CD4-positive, alpha-beta T cell treated with Interleukin-1 beta for 1 hour (primary cell): ENCODE measurements around the gene RLN2.
A peak's percentile ranks its signal among the peaks of the same experiment; 100 is the strongest.

Source experiments
- DNase-seq, 2 donors: peaks; one replicate each; pipeline ENCODE4 v3.0.0-alpha.2; 2020 to 2022

RLN2 gene

DNA sequence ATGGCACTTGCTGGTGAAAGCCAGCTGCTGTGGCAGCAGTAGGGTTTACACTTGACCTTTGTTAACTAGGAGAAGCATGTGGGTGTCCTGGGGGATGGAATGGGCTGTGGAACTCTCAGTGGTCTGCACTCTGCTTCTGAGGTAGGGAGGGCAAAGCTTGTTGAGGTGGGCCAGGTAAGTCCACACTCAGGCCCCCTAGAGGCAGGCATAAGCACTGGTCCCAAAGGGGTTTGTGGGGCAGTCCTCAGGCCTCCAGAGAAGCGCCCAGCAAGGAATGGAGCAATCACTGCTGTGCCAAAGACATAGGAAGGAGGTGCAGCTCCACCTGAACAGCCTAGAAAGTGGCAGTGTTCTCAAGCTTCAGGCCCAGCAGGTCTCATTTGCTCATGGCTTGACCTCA is 38.6 kb downstream of the RLN2 start:
- no peak for DNase-seq

DNA sequence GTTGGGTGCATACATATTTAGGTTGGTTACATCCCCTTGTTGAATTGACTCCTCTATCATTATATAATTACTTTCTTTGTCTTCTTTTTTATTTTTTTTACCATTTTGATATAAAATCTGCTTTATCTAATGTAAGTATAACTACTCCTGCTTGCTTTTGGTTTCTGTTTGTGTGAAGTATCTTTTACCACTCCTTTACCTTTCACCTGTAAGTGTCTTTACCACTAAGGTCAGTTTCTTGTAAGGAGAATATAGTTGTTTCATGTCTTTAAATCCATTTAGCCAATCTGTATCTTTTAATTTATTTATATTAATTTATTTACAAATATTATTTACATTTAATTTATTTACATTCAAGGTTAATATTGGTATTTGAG is 40.3 kb downstream of the RLN2 start:
- no peak for DNase-seq

DNA sequence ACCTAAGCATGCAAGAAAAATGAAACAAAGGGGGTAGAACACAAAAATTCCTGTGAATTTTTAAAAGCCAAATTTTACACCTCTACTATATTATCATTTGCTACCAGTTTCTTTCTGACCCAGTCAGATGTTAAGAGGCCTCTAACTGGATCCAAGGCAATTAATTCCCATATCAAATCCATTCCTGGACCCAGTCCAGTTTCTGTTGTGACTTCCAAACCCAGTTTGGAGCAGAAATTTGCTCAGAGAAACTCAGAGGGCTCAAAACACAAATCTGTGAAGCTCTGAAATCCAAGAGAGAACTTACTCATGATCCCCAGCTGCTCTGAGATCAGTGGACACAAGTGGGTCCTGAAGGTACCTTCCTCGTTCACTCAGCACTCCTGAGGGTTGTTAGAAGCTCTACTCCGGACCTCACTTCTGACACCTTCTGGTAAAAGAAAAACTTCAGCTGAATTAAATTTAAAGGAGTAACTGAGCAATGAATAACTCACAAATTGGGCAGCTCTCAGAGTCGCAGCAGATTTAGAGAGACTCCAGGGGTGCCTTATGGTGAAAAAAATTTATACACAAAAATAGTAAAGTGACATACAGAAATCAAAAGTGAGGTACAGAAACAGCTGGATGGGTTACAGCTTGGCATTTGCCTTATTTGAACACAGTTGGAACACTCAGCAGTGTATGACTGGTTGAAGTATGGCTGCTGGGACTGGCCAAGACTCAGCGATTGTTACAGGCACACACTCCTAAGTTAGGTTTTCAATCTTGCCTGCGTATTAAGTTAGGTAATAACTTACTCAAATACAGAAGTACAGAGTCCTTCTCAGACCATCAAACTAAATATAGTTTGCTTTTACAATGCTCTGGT is 40.9 kb downstream of the RLN2 start:
- DNase-seq = peak in 1 of 2 donors; percentile 14
